Esophagus squamous epithelium (tissue), 4 donors: ENCODE measurements around the gene UBL3.

Experiments
- POLR2A ChIP-seq, 4 donors: fragments of 450-650 bp; IDR thresholded peaks; one replicate each; pipeline ENCODE4 v1.6.1; 2017; ENCODE audit warnings: antibody characterized with exemption in 4 of 4, mild to moderate bottlenecking in 4 of 4, moderate library complexity in 3 of 4
- TF ChIP-seq, protein P1 (sequence below), 6 experiments: fragments of 450-650 bp in 4 of 6; fragments of 200-600 bp in 2 of 6; sonication (generic) in 2 of 6; IDR thresholded peaks; one replicate each; pipeline ENCODE4 v1.5.1; 2016 to 2019; ENCODE audit warnings: antibody characterized with exemption in 6 of 6, mild to moderate bottlenecking in 4 of 6, moderate library complexity in 4 of 6

DNA sequence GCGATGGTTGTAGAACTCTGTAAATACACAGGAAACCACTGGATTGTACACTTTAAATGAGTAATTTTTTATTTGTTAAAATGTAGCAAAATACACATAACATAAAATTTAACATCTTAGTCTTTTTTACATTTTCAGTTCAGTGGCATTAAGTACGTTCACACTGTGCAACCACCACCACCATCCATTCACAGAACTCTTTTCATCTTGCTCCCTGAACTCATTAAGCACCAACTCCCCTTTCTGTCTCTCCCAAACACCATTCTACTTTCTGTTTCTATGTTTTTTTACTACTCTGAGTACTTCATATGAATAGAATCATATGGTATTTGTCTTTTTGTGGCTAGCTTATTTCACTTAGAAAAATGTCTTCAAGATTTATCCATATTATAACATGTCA lies 2.7 kb upstream of the UBL3 start:
- TF ChIP-seq, protein P1, sequence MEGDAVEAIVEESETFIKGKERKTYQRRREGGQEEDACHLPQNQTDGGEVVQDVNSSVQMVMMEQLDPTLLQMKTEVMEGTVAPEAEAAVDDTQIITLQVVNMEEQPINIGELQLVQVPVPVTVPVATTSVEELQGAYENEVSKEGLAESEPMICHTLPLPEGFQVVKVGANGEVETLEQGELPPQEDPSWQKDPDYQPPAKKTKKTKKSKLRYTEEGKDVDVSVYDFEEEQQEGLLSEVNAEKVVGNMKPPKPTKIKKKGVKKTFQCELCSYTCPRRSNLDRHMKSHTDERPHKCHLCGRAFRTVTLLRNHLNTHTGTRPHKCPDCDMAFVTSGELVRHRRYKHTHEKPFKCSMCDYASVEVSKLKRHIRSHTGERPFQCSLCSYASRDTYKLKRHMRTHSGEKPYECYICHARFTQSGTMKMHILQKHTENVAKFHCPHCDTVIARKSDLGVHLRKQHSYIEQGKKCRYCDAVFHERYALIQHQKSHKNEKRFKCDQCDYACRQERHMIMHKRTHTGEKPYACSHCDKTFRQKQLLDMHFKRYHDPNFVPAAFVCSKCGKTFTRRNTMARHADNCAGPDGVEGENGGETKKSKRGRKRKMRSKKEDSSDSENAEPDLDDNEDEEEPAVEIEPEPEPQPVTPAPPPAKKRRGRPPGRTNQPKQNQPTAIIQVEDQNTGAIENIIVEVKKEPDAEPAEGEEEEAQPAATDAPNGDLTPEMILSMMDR (IDR thresholded peaks at IDR 0.05) = no peak
- TF ChIP-seq POLR2A (IDR thresholded peaks at IDR 0.05) = no peak
